Activated T-cell treated with anti-CD3 and anti-CD28 coated beads, Interleukin-2, amount 50 U/mL, for 72 hours (primary cell): ENCODE data around the gene SPATA25. TPM values are rescaled to one million over a fixed set of nuclear protein-coding genes. Genes with fewer than 3 reads are reported as not detected.

ENCODE experiments used
- ATAC-seq, 2 donors: fragments of 150-1000 bp; cut with Tn5 transposase; replicated peaks in 1 of 2; 2 replicates each; pipeline ENCODE4 v1.10.0; 2021; ENCODE audit warnings: moderate library complexity in 2 of 2, mild to moderate bottlenecking in 1 of 2
- DNase-seq, 2 donors: peaks; one replicate each; pipeline ENCODE4 v3.0.0; 2021 to 2022; ENCODE audit warnings: mixed read lengths in 1 of 2
- H3K27ac Mint-ChIP-seq: one replicate; pipeline ENCODE4 v1.8.0; 2022; ENCODE audit warnings: mild to moderate bottlenecking, moderate library complexity, mixed read lengths
- H3K27me3 Mint-ChIP-seq: one replicate; pipeline ENCODE4 v1.8.0; 2022; ENCODE audit warnings: low read depth, mixed read lengths
- H3K36me3 Mint-ChIP-seq, 2 donors: one replicate each; pipeline ENCODE4 v1.8.0; 2022; ENCODE audit warnings: mixed read lengths in 2 of 2, mild to moderate bottlenecking in 1 of 2; ENCODE audit not compliant: insufficient read depth in 2 of 2
- H3K4me1 Mint-ChIP-seq: one replicate; pipeline ENCODE4 v1.8.0; 2022; ENCODE audit warnings: low read depth, mixed read lengths
- H3K4me3 Mint-ChIP-seq, 2 donors: one replicate each; pipeline ENCODE4 v1.8.0; 2022; ENCODE audit warnings: mild to moderate bottlenecking in 2 of 2, mixed read lengths in 2 of 2, moderate library complexity in 2 of 2
- H3K9me3 Mint-ChIP-seq, 2 donors: one replicate each; pipeline ENCODE4 v1.8.0; 2022; ENCODE audit warnings: mixed read lengths in 2 of 2
- total RNA-seq, 2 donors: library from RNA; stranded (reverse); gene quantifications; one replicate each; pipeline ENCODE4 v1.2.3, GENCODE V29; 2022

Gene SPATA25
- total RNA-seq, 2 donors from 2014 or later: 0.46 to 0.90 TPM

DNA sequence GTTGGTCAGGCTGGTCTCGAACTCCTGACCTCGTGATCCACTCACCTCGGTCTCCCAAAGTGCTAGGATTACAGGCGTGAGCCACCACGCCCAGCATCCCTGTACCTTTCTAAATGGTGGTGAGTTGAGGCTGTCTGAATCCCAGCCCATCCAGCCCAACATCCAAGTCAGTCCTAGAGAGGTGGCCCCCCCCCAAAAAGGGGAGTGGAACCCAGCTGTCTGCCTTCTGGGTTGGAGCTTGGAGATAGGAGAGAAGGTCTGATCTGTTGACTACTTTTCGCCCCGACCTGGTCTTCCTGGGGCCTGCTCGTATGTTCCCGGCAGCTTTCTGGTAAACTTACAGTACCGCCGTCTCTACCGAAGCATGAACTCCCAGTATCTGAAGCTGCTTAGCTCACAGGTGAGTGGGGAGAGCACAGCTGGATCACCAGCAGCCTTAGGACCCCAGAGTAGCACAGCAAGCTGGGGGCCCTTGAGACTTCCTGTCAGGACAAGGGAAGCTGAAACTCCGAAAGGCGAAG, 9.3 kb upstream of the SPATA25 start:
- no peak overlapping the region for H3K4me3 Mint-ChIP-seq
- ATAC-seq (no peak), DNase-seq (no peak)
- no peaks in the 10 kb centered on the region for H3K9me3 Mint-ChIP-seq
- no peaks in the 10 kb centered on the region for H3K27me3 Mint-ChIP-seq
- H3K4me1 Mint-ChIP-seq: peaks cover 12% of the 10 kb centered on the region
- H3K36me3 Mint-ChIP-seq: peaks cover 0 to 2% of the 10 kb centered on the region in 2 donors
- no peak overlapping the region for H3K27ac Mint-ChIP-seq

GRCh38 chr20:45894797-45895196, 7.4 kb upstream of the SPATA25 start:
- Mint-ChIP-seq H3K4me3 (no peak overlapping the region), H3K27me3 (no peaks in the 10 kb centered on the region), H3K27ac (no peak overlapping the region), H3K4me1 (peaks cover 18% of the 10 kb centered on the region), H3K36me3 (peaks cover 0 to 2% of the 10 kb centered on the region in 2 donors), H3K9me3 (no peaks in the 10 kb centered on the region)
- ATAC-seq: no peak
- DNase-seq: no peak

DNA sequence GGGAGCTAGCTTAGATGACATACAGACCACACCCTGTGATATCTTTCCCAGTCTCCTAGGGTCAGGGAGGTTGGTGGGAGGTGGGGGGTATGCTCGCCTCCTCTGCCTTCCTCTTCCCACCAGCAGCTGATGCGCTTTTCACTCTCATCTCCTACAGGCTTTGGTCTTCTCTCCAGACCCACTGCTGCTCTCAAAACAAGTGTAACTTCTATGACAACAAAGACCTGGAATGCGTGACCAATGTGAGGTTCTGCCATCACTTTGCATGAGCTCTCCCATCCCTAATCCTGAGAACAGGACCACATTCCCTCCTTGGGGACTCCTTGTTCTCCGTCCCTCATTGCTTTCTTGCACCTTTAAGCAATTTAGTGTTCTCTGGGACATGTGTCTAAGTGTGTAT, 6.4 kb upstream of the SPATA25 start:
- DNase-seq (no peak), ATAC-seq (no peak)
- no peaks in the 10 kb centered on the region for H3K27me3 Mint-ChIP-seq
- peak overlapping the region in 1 of 2 donors; percentile 13 for H3K4me3 Mint-ChIP-seq
- peaks cover 0 to 2% of the 10 kb centered on the region in 2 donors for H3K36me3 Mint-ChIP-seq
- H3K9me3 Mint-ChIP-seq: no peaks in the 10 kb centered on the region
- H3K4me1 Mint-ChIP-seq: peaks cover 22% of the 10 kb centered on the region
- no peak overlapping the region for H3K27ac Mint-ChIP-seq

- peak overlapping the region; percentile 94 for H3K4me3 Mint-ChIP-seq
- no peaks in the 10 kb centered on the region for H3K9me3 Mint-ChIP-seq
- peak; percentile 37 to 54 for DNase-seq
- H3K27me3 Mint-ChIP-seq: no peaks in the 10 kb centered on the region
- peak overlapping the region; percentile 30 for H3K27ac Mint-ChIP-seq
- ATAC-seq: peak; percentile 34 to 47
- H3K4me1 Mint-ChIP-seq: peaks cover 22% of the 10 kb centered on the region
- peaks cover 0 to 2% of the 10 kb centered on the region in 2 donors for H3K36me3 Mint-ChIP-seq
Observed at GRCh38 chr20:45892828-45893500, 5.5 kb upstream of the SPATA25 start.

- Mint-ChIP-seq H3K27ac (peak overlapping the region; percentile 30), H3K4me1 (peaks cover 22% of the 10 kb centered on the region), H3K36me3 (peaks cover 0 to 2% of the 10 kb centered on the region in 2 donors), H3K9me3 (no peaks in the 10 kb centered on the region), H3K4me3 (peak overlapping the region; percentile 94), H3K27me3 (no peaks in the 10 kb centered on the region)
- DNase-seq: no peak
- no peak for ATAC-seq
Observed at GRCh38 chr20:45892049-45892825, 4.8 kb upstream of the SPATA25 start.

DNA sequence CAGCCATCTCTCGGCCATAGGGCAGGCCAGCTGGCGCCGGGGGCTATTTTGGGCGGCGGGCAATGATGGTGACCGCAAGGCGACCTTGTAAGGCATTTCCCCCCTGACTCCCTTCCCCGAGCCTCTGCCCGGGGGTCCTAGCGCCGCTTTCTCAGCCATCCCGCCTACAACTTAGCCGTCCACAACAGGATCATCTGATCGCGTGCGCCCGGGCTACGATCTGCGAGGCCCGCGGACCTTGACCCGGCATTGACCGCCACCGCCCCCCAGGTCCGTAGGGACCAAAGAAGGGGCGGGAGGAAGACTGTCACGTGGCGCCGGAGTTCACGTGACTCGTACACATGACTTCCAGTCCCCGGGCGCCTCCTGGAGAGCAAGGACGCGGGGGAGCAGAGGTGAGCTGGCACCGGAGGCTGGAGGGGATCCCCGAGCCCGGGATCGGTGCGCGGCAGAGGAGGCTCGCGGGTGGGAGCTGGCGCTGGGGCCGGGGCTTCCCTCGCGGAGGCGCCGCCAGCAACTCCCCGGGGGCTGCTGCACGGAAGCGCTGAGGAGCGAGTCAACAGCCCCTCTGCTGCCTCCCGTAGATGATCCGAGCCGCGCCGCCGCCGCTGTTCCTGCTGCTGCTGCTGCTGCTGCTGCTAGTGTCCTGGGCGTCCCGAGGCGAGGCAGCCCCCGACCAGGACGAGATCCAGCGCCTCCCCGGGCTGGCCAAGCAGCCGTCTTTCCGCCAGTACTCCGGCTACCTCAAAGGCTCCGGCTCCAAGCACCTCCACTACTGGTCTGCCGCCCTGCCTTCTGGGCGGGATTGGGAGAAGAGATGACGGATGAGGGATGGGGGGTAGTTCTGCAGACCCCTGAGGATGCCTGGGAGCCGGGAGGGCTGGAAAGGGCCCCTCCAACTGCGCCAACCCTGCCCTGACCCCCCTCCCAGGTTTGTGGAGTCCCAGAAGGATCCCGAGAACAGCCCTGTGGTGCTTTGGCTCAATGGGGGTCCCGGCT, 3.9 kb upstream of the SPATA25 start, which contains the start of the genes CTSA and NEURL2:
Gene CTSA (plus strand): TSS at position 351 of the 999 bp plus-strand sequence. CDS start 234 bp downstream, at position 585.
Gene NEURL2 (minus strand): TSS at position 224 of the 999 bp plus-strand sequence. CDS start 217 bp downstream, at position 7.
- peaks cover 0 to 2% of the 10 kb centered on the region in 2 donors for H3K36me3 Mint-ChIP-seq
- ATAC-seq (peak; percentile 84), DNase-seq (peak; percentile 87 to 92)
- peaks cover 22% of the 10 kb centered on the region for H3K4me1 Mint-ChIP-seq
- peak within 1 kb of the TSS; percentile 94 for H3K4me3 Mint-ChIP-seq
- no peaks in the 10 kb centered on the region for H3K27me3 Mint-ChIP-seq
- no peaks in the 10 kb centered on the region for H3K9me3 Mint-ChIP-seq
- H3K27ac Mint-ChIP-seq: peak within 1 kb of the TSS; percentile 82

DNA sequence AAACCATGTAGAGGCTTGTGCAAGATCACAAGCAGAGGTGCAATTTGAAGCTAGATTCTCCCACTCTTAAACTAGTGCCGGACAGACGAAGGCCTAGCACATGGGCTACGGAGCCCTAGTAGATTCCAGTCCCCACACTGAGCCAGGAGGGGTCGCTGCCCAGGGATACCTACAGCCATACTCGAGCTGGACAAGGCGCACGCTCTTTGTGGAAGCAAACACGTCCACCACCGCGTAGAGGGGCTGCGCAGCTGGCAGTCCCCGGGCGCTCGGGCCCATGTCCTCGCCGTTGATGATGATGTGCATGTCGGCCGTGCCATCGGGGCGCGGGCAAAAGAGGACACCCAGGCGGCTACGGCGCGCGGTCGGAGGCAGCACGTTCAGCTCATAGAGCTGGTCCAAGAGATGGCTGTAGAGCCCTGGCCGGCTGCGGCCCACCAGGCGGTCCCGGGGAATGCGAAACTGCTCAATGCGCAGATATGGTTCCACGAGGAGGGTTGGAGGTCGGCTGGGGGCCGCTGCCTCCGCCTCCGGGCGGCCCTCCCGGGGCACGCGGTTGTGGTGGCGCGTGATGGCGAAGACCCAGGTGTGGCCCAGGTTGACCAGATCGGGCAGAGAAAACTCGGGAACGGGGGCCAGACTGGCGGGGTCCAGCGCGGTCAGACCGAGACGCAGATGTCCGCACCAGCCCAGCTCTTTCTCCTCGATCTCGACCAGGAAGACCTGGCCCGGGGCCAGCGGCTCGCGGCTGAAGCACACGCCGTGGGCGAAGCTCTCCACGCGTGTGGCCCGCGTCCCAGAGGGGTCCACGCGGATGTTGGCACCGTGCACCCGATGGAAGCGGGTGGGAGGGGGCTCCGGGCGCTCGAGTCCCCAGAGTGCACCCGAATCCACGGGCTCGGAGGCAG, 2.9 kb upstream of the SPATA25 start:
- peak overlapping the region; percentile 82 for H3K27ac Mint-ChIP-seq
- H3K4me3 Mint-ChIP-seq: peak overlapping the region; percentile 94
- peaks cover 0 to 2% of the 10 kb centered on the region in 2 donors for H3K36me3 Mint-ChIP-seq
- peak; percentile 53 to 63 for ATAC-seq
- H3K9me3 Mint-ChIP-seq: no peaks in the 10 kb centered on the region
- DNase-seq: peak; percentile 66 to 67
- no peaks in the 10 kb centered on the region for H3K27me3 Mint-ChIP-seq
- peaks cover 29% of the 10 kb centered on the region for H3K4me1 Mint-ChIP-seq

DNA sequence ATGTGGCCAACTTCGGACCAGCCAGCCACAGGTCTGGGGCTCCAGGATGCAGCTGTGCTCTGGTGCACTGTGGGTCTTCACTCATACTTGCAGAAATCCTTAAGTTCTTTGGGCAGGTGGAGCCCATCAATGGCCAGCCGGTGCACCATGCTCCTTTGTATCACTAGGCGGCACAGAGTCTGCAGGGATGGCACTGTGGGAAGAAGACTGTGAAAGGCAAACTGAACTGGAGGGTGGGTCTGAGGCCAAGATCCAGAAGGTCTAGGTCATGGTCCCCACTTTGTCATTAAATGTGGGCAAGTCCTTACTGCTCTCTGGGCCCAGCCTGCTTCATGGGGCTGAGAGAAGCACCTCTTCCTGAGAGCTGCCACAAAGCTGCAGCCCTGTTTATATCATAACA, 1.3 kb upstream of the SPATA25 start:
- no peaks in the 10 kb centered on the region for H3K9me3 Mint-ChIP-seq
- H3K27ac Mint-ChIP-seq: no peak overlapping the region
- no peaks in the 10 kb centered on the region for H3K27me3 Mint-ChIP-seq
- ATAC-seq (no peak), DNase-seq (no peak)
- peaks cover 0 to 3% of the 10 kb centered on the region in 2 donors for H3K36me3 Mint-ChIP-seq
- peaks cover 42% of the 10 kb centered on the region for H3K4me1 Mint-ChIP-seq
- no peak overlapping the region for H3K4me3 Mint-ChIP-seq

- Mint-ChIP-seq H3K4me1 (peaks cover 49% of the 10 kb centered on the region), H3K9me3 (no peaks in the 10 kb centered on the region), H3K27me3 (no peaks in the 10 kb centered on the region), H3K4me3 (peak overlapping the region in 1 of 2 donors; percentile 31), H3K27ac (no peak overlapping the region), H3K36me3 (peaks cover 2 to 3% of the 10 kb centered on the region in 2 donors)
- DNase-seq: no peak
- ATAC-seq: no peak
Observed at GRCh38 chr20:45886590-45887345, 654 bp downstream of the SPATA25 start.

DNA sequence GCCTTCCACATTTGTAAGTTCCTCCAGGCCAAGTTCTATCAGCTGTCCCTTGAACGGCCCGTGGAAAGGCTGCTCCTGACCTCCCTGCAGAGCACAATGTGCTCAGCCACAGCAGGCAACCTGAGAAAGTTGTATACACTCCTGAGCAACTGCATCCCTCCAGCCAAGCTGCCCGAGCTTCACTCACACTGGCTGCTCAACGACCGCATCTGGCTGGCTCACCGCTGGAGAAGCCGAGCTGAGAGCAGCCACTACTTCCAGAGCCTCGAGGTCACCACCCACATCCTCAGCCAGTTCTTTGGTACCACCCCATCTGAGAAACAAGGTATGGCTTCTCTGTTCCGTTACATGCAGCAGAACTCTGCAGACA, 4.3 kb downstream of the SPATA25 start:
- Mint-ChIP-seq H3K27ac (no peak overlapping the region), H3K9me3 (no peaks in the 10 kb centered on the region), H3K4me1 (peaks cover 49% of the 10 kb centered on the region), H3K27me3 (no peaks in the 10 kb centered on the region), H3K4me3 (peak overlapping the region in 1 of 2 donors; percentile 36), H3K36me3 (peaks cover 2 to 5% of the 10 kb centered on the region in 2 donors)
- ATAC-seq (no peak), DNase-seq (no peak)

DNA sequence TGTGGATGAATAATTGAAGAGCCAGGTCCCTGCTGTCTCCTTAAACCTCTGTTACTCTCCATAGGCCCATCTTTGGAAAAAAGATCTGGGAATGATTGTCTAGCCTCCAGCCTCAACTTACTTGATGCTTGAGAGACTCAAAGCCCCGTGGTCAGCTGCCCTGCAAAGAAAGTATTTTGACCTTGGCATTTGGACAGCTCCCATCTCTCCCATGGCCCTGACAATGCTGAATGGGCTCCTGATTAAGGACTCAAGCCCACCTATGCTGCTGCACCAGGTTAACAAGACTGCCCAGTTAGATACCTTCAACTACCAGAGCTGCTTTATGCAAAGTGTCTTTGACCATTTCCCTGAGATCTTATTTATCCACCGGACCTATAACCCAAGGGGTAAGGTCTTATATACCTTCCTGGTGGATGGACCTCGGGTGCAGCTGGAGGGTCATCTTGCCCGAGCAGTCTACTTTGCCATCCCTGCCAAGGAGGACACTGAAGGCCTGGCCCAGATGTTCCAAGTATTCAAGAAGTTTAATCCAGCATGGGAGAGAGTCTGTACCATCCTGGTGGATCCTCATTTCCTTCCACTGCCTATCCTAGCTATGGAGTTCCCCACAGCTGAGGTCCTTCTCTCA, 4.8 kb downstream of the SPATA25 start:
- ATAC-seq: no peak
- peaks cover 2 to 5% of the 10 kb centered on the region in 2 donors for H3K36me3 Mint-ChIP-seq
- H3K27ac Mint-ChIP-seq: peak overlapping the region; percentile 80
- H3K4me3 Mint-ChIP-seq: peak overlapping the region; percentile 61 to 77
- H3K4me1 Mint-ChIP-seq: peaks cover 49% of the 10 kb centered on the region
- no peak for DNase-seq
- no peaks in the 10 kb centered on the region for H3K9me3 Mint-ChIP-seq
- no peaks in the 10 kb centered on the region for H3K27me3 Mint-ChIP-seq
